H1 (cell line): ENCODE data around the gene PRR3. TPM values are rescaled to one million over a fixed set of nuclear protein-coding genes. Genes with fewer than 3 reads are reported as not detected.

Experiments
- CEBPB ChIP-seq: IDR thresholded peaks from 2 replicates; pipeline ENCODE4 v1.6.1; 2012; ENCODE audit warnings: low read depth, low read length
- SP2 ChIP-seq: IDR thresholded peaks from 2 replicates; pipeline ENCODE4 v1.6.1; 2012; ENCODE audit warnings: mild to moderate bottlenecking, low read length, inconsistent platforms
- polyA plus RNA-seq, 7 experiments: library from polyadenylated mRNA; depleted of rRNA in 3 of 7; stranded (reverse) in 5 of 7; unstranded in 2 of 7; fragments of >200 nt in 5 of 7; fragments of 200-250 nt in 2 of 7; gene quantifications; 1 replicate in 5 of 7; 2 replicates in 1 of 7; 4 replicates in 1 of 7; pipeline versions ENCODE4 v1.2.1 to v1.2.3, GENCODE V29; 2011 to 2013; ENCODE audit warnings: missing spikeins in 2 of 7, mixed read lengths in 2 of 7
- total RNA-seq: library from RNA; stranded (reverse); fragmentation: NEBNext Ultra II Directional; extraction: Animal tissue kit (Norgen Biotek cat#: 25700); gene quantifications from 2 replicates; pipeline ENCODE4 v1.2.1, GENCODE V29; 2021

PRR3 gene
- total and polyA plus RNA-seq, 2 of the 8 experiments (the other 6 are each of a cell fraction or from before 2014, with no cell fraction given) = 10.5 to 24.2 TPM

GRCh38 chr6:30542915-30543314 is 14.2 kb upstream of the PRR3 start (continued):
- TF ChIP-seq SP2 = no peak
- no peak for TF ChIP-seq CEBPB
